Neural crest cell (in vitro differentiated cells): ENCODE measurements around the gene BRWD1. TPM values are rescaled to one million over a fixed set of nuclear protein-coding genes. Genes with fewer than 3 reads are reported as not detected.

Experiments
- DNase-seq: peaks from one replicate; pipeline ENCODE4 v3.0.0; 2021; ENCODE audit warnings: low read depth, mixed read lengths, low spot score
- H3K27ac Mint-ChIP-seq: one replicate; pipeline ENCODE4 v1.8.0; 2021; ENCODE audit warnings: mild to moderate bottlenecking, mixed read lengths; ENCODE audit not compliant: unreplicated experiment
- H3K27me3 Mint-ChIP-seq: 2 replicates; pipeline ENCODE4 v1.8.0; 2021; ENCODE audit warnings: low read depth, mild to moderate bottlenecking, mixed read lengths
- H3K36me3 Mint-ChIP-seq: 2 replicates; pipeline ENCODE4 v1.8.0; 2021; ENCODE audit warnings: low read depth, mild to moderate bottlenecking, mixed read lengths
- H3K4me1 Mint-ChIP-seq: 2 replicates; pipeline ENCODE4 v1.8.0; 2021; ENCODE audit warnings: mixed read lengths
- H3K4me3 Mint-ChIP-seq: one replicate; pipeline ENCODE4 v1.8.0; 2021; ENCODE audit warnings: mild to moderate bottlenecking, mixed read lengths
- H3K9me3 Mint-ChIP-seq: 2 replicates; pipeline ENCODE4 v1.8.0; 2021; ENCODE audit warnings: mixed read lengths
- total RNA-seq: library from RNA; stranded (reverse); gene quantifications from 2 replicates; pipeline ENCODE4 v1.2.1, GENCODE V29; 2021
- TF ChIP-seq, protein P1 (sequence below): fragments of 200-600 bp; sonication (generic); conservative IDR thresholded peaks from 2 replicates; pipeline ENCODE4 v1.5.0; 2021; ENCODE audit warnings: antibody characterized with exemption, mild to moderate bottlenecking

The BRWD1 gene
- total RNA-seq, 1 donor from 2014 or later = 38.4 TPM

DNA sequence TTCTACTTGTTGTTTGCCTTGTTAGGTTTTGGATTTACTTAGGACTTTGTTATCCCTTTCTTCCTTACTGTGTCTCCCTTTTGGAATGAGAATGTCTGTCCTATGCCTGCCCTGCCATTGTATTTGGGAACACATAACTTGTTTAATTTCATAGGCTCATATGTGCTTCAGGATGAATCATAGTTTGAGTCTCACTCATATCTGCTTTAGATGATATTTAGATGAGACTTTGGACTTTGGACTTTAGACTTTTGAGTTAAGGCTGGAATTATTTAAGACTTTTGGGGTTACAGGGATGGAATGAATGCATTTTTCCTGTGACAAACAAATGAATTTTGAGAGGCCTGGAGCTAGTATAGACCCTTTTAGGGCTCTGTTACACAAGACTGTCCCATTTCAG is 163.6 kb downstream of the BRWD1 start:
- H3K9me3 Mint-ChIP-seq = peaks cover 3% of the 10 kb centered on the region
- no peaks in the 10 kb centered on the region for H3K27me3 Mint-ChIP-seq
- TF ChIP-seq, protein P1, sequence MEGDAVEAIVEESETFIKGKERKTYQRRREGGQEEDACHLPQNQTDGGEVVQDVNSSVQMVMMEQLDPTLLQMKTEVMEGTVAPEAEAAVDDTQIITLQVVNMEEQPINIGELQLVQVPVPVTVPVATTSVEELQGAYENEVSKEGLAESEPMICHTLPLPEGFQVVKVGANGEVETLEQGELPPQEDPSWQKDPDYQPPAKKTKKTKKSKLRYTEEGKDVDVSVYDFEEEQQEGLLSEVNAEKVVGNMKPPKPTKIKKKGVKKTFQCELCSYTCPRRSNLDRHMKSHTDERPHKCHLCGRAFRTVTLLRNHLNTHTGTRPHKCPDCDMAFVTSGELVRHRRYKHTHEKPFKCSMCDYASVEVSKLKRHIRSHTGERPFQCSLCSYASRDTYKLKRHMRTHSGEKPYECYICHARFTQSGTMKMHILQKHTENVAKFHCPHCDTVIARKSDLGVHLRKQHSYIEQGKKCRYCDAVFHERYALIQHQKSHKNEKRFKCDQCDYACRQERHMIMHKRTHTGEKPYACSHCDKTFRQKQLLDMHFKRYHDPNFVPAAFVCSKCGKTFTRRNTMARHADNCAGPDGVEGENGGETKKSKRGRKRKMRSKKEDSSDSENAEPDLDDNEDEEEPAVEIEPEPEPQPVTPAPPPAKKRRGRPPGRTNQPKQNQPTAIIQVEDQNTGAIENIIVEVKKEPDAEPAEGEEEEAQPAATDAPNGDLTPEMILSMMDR = no peak
- H3K4me3 Mint-ChIP-seq = no peak overlapping the region
- peaks cover 6% of the 10 kb centered on the region for H3K36me3 Mint-ChIP-seq
- no peak overlapping the region for H3K27ac Mint-ChIP-seq
- H3K4me1 Mint-ChIP-seq = no peaks in the 10 kb centered on the region
- DNase-seq = no peak

DNA sequence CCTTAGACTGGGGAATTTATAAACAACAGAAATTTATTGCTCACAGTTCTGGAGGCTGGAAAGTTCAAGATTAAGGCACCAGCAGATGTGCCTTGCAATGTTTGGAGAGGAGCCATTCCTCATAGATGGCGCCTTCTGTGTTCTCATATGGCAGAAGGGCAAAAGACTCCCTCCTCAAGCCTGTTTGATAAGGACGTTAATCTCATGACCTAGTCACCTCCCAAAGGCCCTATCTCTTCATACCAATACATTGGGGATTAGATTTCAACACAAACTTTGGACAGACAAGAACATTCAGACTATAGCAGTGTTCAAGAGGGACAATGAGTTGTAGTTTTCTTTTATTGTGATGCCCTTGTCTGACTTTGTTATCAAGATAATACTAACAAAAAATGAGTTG is 164.5 kb downstream of the BRWD1 start:
- peaks cover 3% of the 10 kb centered on the region for H3K9me3 Mint-ChIP-seq
- no peaks in the 10 kb centered on the region for H3K4me1 Mint-ChIP-seq
- H3K36me3 Mint-ChIP-seq = peaks cover 6% of the 10 kb centered on the region
- no peak for DNase-seq
- H3K4me3 Mint-ChIP-seq = no peak overlapping the region
- TF ChIP-seq, protein P1 = no peak
- no peak overlapping the region for H3K27ac Mint-ChIP-seq
- no peaks in the 10 kb centered on the region for H3K27me3 Mint-ChIP-seq

DNA sequence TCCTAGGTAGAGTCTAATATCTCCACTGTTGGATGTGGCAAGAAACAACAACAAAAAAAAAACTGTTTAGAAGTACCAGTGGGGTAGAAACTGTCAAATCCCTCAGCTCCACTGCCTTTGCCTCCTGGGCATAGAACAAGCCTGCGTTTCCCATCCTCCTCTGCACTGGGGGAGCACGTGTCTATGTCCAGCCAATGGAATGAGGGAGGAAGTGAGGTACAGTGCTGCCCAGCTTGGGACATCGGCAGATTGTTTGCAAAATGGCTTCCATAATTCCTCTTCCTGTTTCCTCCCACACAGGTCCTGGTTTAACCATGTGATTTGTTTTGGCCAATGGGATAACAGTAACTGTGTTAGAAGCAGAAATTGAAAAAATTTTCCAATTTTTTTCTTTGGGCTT is 169.2 kb downstream of the BRWD1 start:
- no peak for DNase-seq
- TF ChIP-seq, protein P1 = no peak
- Mint-ChIP-seq H3K4me1 (no peaks in the 10 kb centered on the region), H3K4me3 (no peak overlapping the region), H3K27me3 (no peaks in the 10 kb centered on the region), H3K27ac (no peak overlapping the region), H3K36me3 (peaks cover 9% of the 10 kb centered on the region), H3K9me3 (peaks cover 3% of the 10 kb centered on the region)

DNA sequence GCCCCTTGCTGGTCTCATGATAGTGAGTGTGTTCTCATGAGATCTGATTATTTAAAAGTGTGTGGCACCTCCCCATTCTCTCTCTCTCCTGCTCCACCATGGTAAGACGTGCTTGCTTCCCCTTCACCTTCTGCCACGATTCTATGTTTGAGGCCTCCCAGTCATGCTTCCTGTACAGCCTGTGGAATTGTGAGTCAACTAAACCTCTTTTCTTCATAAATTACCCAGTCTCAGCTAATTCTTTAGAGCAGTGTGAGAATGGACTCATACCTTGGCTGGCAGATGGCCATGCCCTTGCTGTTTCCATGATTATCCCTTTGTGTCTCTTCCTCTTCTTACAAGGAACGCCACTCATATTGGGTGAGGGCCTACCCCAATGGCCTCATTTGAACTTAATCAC is 170.5 kb downstream of the BRWD1 start:
- peaks cover 9% of the 10 kb centered on the region for H3K36me3 Mint-ChIP-seq
- H3K4me1 Mint-ChIP-seq = peaks cover 4% of the 10 kb centered on the region
- no peak overlapping the region for H3K27ac Mint-ChIP-seq
- DNase-seq = no peak
- TF ChIP-seq, protein P1 = no peak
- peaks cover 3% of the 10 kb centered on the region for H3K9me3 Mint-ChIP-seq
- no peaks in the 10 kb centered on the region for H3K27me3 Mint-ChIP-seq
- no peak overlapping the region for H3K4me3 Mint-ChIP-seq

DNA sequence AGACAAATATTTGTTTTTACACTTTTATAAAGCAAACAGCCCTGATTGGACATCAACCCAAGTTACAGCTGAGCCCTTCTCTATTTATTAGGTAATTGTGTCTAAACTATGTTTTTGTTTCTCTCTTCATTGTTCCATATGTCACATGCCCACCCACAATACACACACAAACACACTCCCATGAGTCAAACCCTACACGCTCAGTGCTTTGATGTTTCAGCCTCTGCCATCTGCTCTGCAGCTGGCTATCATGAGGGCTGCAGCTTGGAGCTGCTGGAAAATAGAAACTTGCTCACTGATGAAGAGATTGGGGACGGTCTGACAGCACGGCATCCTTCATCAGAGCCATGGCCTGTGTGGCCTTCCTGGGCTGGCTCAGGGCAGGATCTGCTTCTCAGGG is 171.9 kb downstream of the BRWD1 start:
- TF ChIP-seq, protein P1 = no peak
- Mint-ChIP-seq H3K36me3 (peaks cover 7% of the 10 kb centered on the region), H3K4me1 (peaks cover 13% of the 10 kb centered on the region), H3K9me3 (no peaks in the 10 kb centered on the region), H3K27me3 (no peaks in the 10 kb centered on the region), H3K27ac (no peak overlapping the region), H3K4me3 (no peak overlapping the region)
- DNase-seq = no peak
